DND-41 (cell line): ENCODE results near the gene OCA2.

Experiments used
- ATAC-seq: fragments of 200-7000 bp; cut with Tn5 transposase; 3 replicates; pipeline ENCODE4 v1.9.1; 2021; ENCODE audit warnings: low read depth; ENCODE audit not compliant: insufficient read depth
- DNase-seq: peaks from one replicate; pipeline ENCODE4 v3.0.0-alpha.2; 2020
- H2AFZ ChIP-seq: 2 replicates; pipeline ENCODE4 v1.6.0; 2012; ENCODE audit warnings: low read depth, low read length
- H3K27ac ChIP-seq: 2 replicates; pipeline ENCODE4 v1.5.1; 2012; ENCODE audit warnings: low read length, inconsistent platforms
- H3K27me3 ChIP-seq: fragments of 200-600 bp; sonication (generic); 2 replicates; pipeline ENCODE4 v1.6.0; 2012; ENCODE audit warnings: low read length, mild to moderate bottlenecking, inconsistent platforms; ENCODE audit not compliant: insufficient read depth, poor library complexity
- H3K36me3 ChIP-seq: 2 replicates; pipeline ENCODE4 v1.5.1; 2012; ENCODE audit warnings: low read length, inconsistent platforms; ENCODE audit not compliant: insufficient read depth
- H3K4me1 ChIP-seq: 2 replicates; pipeline ENCODE4 v1.5.1; 2012; ENCODE audit warnings: mild to moderate bottlenecking, low read length; ENCODE audit not compliant: insufficient read depth
- H3K4me2 ChIP-seq: 2 replicates; pipeline ENCODE4 v1.6.0; 2012; ENCODE audit warnings: mild to moderate bottlenecking, moderate library complexity, low read length, inconsistent platforms; ENCODE audit not compliant: insufficient read depth
- H3K4me3 ChIP-seq, 2 experiments: fragments of 200-600 bp in 1 of 2; shearing (Covaris generic) in 1 of 2; 2 replicates each; pipeline ENCODE4 v1.5.1; 2012 to 2016; ENCODE audit warnings: inconsistent platforms in 2 of 2, low read length in 2 of 2, mild to moderate bottlenecking in 2 of 2, low read depth in 1 of 2, moderate library complexity in 1 of 2
- H3K79me2 ChIP-seq: 2 replicates; pipeline ENCODE4 v1.6.0; 2012; ENCODE audit warnings: low read length, inconsistent platforms; ENCODE audit not compliant: insufficient read depth
- H3K9ac ChIP-seq: 2 replicates; pipeline ENCODE4 v1.6.0; 2012; ENCODE audit warnings: low read depth, mild to moderate bottlenecking, inconsistent platforms, low read length, moderate library complexity
- H3K9me3 ChIP-seq: 2 replicates; pipeline ENCODE4 v1.5.1; 2012; ENCODE audit warnings: low read length, moderate library complexity, mild to moderate bottlenecking, inconsistent platforms; ENCODE audit not compliant: insufficient read depth, severe bottlenecking
- H4K20me1 ChIP-seq: 2 replicates; pipeline ENCODE4 v1.6.0; 2012; ENCODE audit warnings: low read length; ENCODE audit not compliant: insufficient read depth
- CTCF ChIP-seq: IDR thresholded peaks from 2 replicates; pipeline ENCODE4 v1.5.1; 2012; ENCODE audit warnings: borderline replicate concordance, low read length, moderate library complexity, mild to moderate bottlenecking; ENCODE audit not compliant: poor library complexity, severe bottlenecking; ENCODE audit errors: extremely low read depth
- EZH2 ChIP-seq: IDR thresholded peaks from 3 replicates; pipeline ENCODE4 v1.6.1; 2012; ENCODE audit warnings: borderline replicate concordance, low read depth, mild to moderate bottlenecking, moderate library complexity, low read length, inconsistent platforms; ENCODE audit not compliant: severe bottlenecking

OCA2 gene

GRCh38 chr15:27889258-27889657 lies 209.9 kb downstream of the OCA2 start:
- Histone ChIP-seq H3K4me1 (no peaks in the 10 kb centered on the region), H3K27me3 (no peaks in the 10 kb centered on the region), H3K4me2 (no peak overlapping the region), H3K36me3 (no peaks in the 10 kb centered on the region), H3K4me3 (no peak overlapping the region), H3K79me2 (no peaks in the 10 kb centered on the region), H4K20me1 (no peaks in the 10 kb centered on the region), H3K27ac (no peak overlapping the region), H2AFZ (no peak overlapping the region), H3K9ac (no peak overlapping the region), H3K9me3 (peaks cover 2% of the 10 kb centered on the region)
- DNase-seq (no peak), ATAC-seq (no peak)
- TF ChIP-seq CTCF, result no peak
- no peak for TF ChIP-seq EZH2

GRCh38 chr15:27885201-27885600 lies 213.9 kb downstream of the OCA2 start:
- Histone ChIP-seq H2AFZ (no peak overlapping the region), H3K27ac (no peak overlapping the region), H3K27me3 (no peaks in the 10 kb centered on the region), H3K9ac (no peak overlapping the region), H3K79me2 (no peaks in the 10 kb centered on the region), H3K4me1 (no peaks in the 10 kb centered on the region), H3K4me2 (no peak overlapping the region), H3K36me3 (no peaks in the 10 kb centered on the region), H3K9me3 (no peaks in the 10 kb centered on the region), H4K20me1 (no peaks in the 10 kb centered on the region), H3K4me3 (no peak overlapping the region)
- no peak for DNase-seq
- ATAC-seq, result no peak
- TF ChIP-seq CTCF, result no peak
- TF ChIP-seq EZH2, result no peak

- H3K9ac ChIP-seq, result no peak overlapping the region
- H3K9me3 ChIP-seq, result no peaks in the 10 kb centered on the region
- TF ChIP-seq EZH2 (no peak), CTCF (no peak)
- DNase-seq (no peak), ATAC-seq (no peak)
- no peak overlapping the region for H3K4me2 ChIP-seq
- H4K20me1 ChIP-seq, result no peaks in the 10 kb centered on the region
- H2AFZ ChIP-seq, result no peak overlapping the region
- no peak overlapping the region for H3K27ac ChIP-seq
- no peak overlapping the region for H3K4me3 ChIP-seq
- no peaks in the 10 kb centered on the region for H3K27me3 ChIP-seq
- H3K4me1 ChIP-seq, result no peaks in the 10 kb centered on the region
- H3K36me3 ChIP-seq, result no peaks in the 10 kb centered on the region
- no peaks in the 10 kb centered on the region for H3K79me2 ChIP-seq
These were observed 214.4 kb downstream of the OCA2 start for GRCh38 chr15:27884726-27885125.

- Histone ChIP-seq H3K79me2 (no peaks in the 10 kb centered on the region), H3K4me3 (no peak overlapping the region), H3K27ac (no peak overlapping the region), H2AFZ (no peak overlapping the region), H3K27me3 (no peaks in the 10 kb centered on the region), H3K4me1 (no peaks in the 10 kb centered on the region), H3K9ac (no peak overlapping the region), H4K20me1 (no peaks in the 10 kb centered on the region), H3K36me3 (no peaks in the 10 kb centered on the region), H3K9me3 (no peaks in the 10 kb centered on the region), H3K4me2 (no peak overlapping the region)
- DNase-seq (no peak), ATAC-seq (no peak)
- TF ChIP-seq CTCF, result no peak
- no peak for TF ChIP-seq EZH2
These were observed 220.3 kb downstream of the OCA2 start for GRCh38 chr15:27878841-27879240.
